Testis (tissue), 3 donors: ENCODE results near the gene FASTKD3. TPM values are rescaled to one million over a fixed set of nuclear protein-coding genes. Genes with fewer than 3 reads are reported as not detected.
A peak's percentile ranks its signal among the peaks of the same experiment; 100 is the strongest.

ENCODE experiments used
- DNase-seq: peaks from one replicate; pipeline ENCODE4 v3.0.0-alpha.2; 2019
- H3K27ac ChIP-seq, 2 donors: fragments of 200-600 bp; sonication (generic); one replicate each; pipeline ENCODE4 v1.5.1; 2019
- H3K27me3 ChIP-seq: fragments of 200-600 bp; sonication (generic); one replicate; pipeline ENCODE4 v1.5.1; 2019
- H3K36me3 ChIP-seq: fragments of 200-600 bp; sonication (generic); one replicate; pipeline ENCODE4 v1.5.1; 2017; ENCODE audit warnings: low read depth; ENCODE audit errors: missing control alignments
- H3K4me1 ChIP-seq: fragments of 200-600 bp; sonication (generic); one replicate; pipeline ENCODE4 v1.5.1; 2019
- H3K4me3 ChIP-seq, 2 donors: fragments of 200-600 bp; sonication (generic); one replicate each; pipeline ENCODE4 v1.5.1; 2017 to 2019
- H3K9me3 ChIP-seq: fragments of 200-600 bp; sonication (generic); one replicate; pipeline ENCODE4 v1.5.1; 2017
- CTCF ChIP-seq, 3 experiments: fragments of 450-650 bp in 2 of 3; fragments of 200-600 bp in 1 of 3; sonication (generic) in 1 of 3; IDR thresholded peaks; one replicate each; pipeline ENCODE4 v1.5.1; 2016 to 2019; ENCODE audit warnings: antibody characterized with exemption in 3 of 3, mild to moderate bottlenecking in 2 of 3, moderate library complexity in 1 of 3
- POLR2A ChIP-seq: fragments of 450-650 bp; IDR thresholded peaks from one replicate; pipeline ENCODE4 v1.6.1; 2017; ENCODE audit warnings: antibody characterized with exemption, mild to moderate bottlenecking, moderate library complexity
- WGBS, 2 donors: methylation state at CpG; one replicate each; pipeline ENCODE4 v1.1.5; 2018; 5-methylcytosine and 5-hydroxymethylcytosine counted together
- intact Hi-C: fragments of 100-400 bp; cut with DNase I; formaldehyde crosslinking; loops from one replicate; pipeline ENCODE4 v1.15.1; 2023; ENCODE audit warnings: low total_unique reads
- polyA plus RNA-seq: library from polyadenylated mRNA; stranded (reverse); fragments of 350-450 nt; fragmentation: Illumina TruSeq; extraction: RNeasy Lipid Tissue Mini Kit (QIAGEN cat#74804); gene quantifications from one replicate; pipeline ENCODE4 v1.2.3, GENCODE V29; 2014; ENCODE audit warnings: low read depth, low replicate concordance; ENCODE audit not compliant: insufficient read depth
- total RNA-seq, 2 donors: library from RNA; depleted of rRNA; stranded (reverse); fragments of >200 nt; gene quantifications; one replicate each; pipeline ENCODE4 v1.2.3, GENCODE V29; 2016

The FASTKD3 gene
- total and polyA plus RNA-seq, 3 donors from 2014 or later, result 8.0 to 11.7 (median 11.7) TPM

GRCh38 chr5:7866196-7866595 is 2.6 kb downstream of the FASTKD3 start:
- Histone ChIP-seq H3K9me3 (no peaks in the 10 kb centered on the region), H3K27ac (no peak overlapping the region), H3K27me3 (no peaks in the 10 kb centered on the region), H3K4me1 (peaks cover 11% of the 10 kb centered on the region), H3K36me3 (no peaks in the 10 kb centered on the region), H3K4me3 (no peak overlapping the region)
- WGBS, 2 donors, result 78 to 85% methylated on average over 2 of the region's 2 CpGs
- no peak for DNase-seq
- TF ChIP-seq POLR2A (no peak), CTCF (IDR thresholded peaks at IDR 0.05) (no peak)
- intact Hi-C loops, result no loop called here

- DNase-seq, result no peak
- H3K9me3 ChIP-seq, result no peaks in the 10 kb centered on the region
- no peaks in the 10 kb centered on the region for H3K4me1 ChIP-seq
- H3K4me3 ChIP-seq, result no peak overlapping the region
- WGBS, 2 donors, result 62 to 75% methylated on average over 9 of the region's 9 CpGs
- TF ChIP-seq CTCF (IDR thresholded peaks at IDR 0.05), result no peak
- TF ChIP-seq POLR2A, result no peak
- no peaks in the 10 kb centered on the region for H3K27me3 ChIP-seq
- no peaks in the 10 kb centered on the region for H3K36me3 ChIP-seq
- no peak overlapping the region for H3K27ac ChIP-seq
- intact Hi-C loops, result no loop called here
These were observed 10.8 kb downstream of the FASTKD3 start for GRCh38 chr5:7857926-7858632.

GRCh38 chr5:7857361-7857760 is 11.5 kb downstream of the FASTKD3 start:
- TF ChIP-seq POLR2A, result no peak
- TF ChIP-seq CTCF (IDR thresholded peaks at IDR 0.05), result no peak
- WGBS, 2 donors, result 87 to 91% methylated on average over 5 of the region's 5 CpGs
- no peaks in the 10 kb centered on the region for H3K9me3 ChIP-seq
- no peak overlapping the region for H3K4me3 ChIP-seq
- DNase-seq, result no peak
- H3K4me1 ChIP-seq, result no peaks in the 10 kb centered on the region
- H3K36me3 ChIP-seq, result no peaks in the 10 kb centered on the region
- H3K27me3 ChIP-seq, result no peaks in the 10 kb centered on the region
- intact Hi-C loops, result no loop called here
- no peak overlapping the region for H3K27ac ChIP-seq

- Histone ChIP-seq H3K4me1 (no peaks in the 10 kb centered on the region), H3K9me3 (no peaks in the 10 kb centered on the region), H3K27me3 (no peaks in the 10 kb centered on the region), H3K27ac (no peak overlapping the region), H3K4me3 (no peak overlapping the region), H3K36me3 (no peaks in the 10 kb centered on the region)
- 91 to 93% methylated on average over 2 of the region's 2 CpGs for WGBS, 2 donors
- DNase-seq, result peak; percentile 21
- intact Hi-C loops, result no loop called here
- no peak for TF ChIP-seq POLR2A
- peak in 2 of 3 experiments; percentile 52 for TF ChIP-seq CTCF (IDR thresholded peaks at IDR 0.05)
These were observed 12.0 kb downstream of the FASTKD3 start for GRCh38 chr5:7856855-7857254.

- Histone ChIP-seq H3K4me3 (no peak overlapping the region), H3K27me3 (no peaks in the 10 kb centered on the region), H3K36me3 (no peaks in the 10 kb centered on the region), H3K9me3 (no peaks in the 10 kb centered on the region), H3K4me1 (no peaks in the 10 kb centered on the region), H3K27ac (no peak overlapping the region)
- DNase-seq, result no peak
- no peak for TF ChIP-seq CTCF (IDR thresholded peaks at IDR 0.05)
- intact Hi-C loops, result no loop called here
- WGBS, 2 donors, result 57 to 68% methylated on average over 3 of the region's 3 CpGs
These were observed 13.2 kb downstream of the FASTKD3 start for GRCh38 chr5:7855611-7856010.
